Neural progenitor cell (in vitro differentiated cells): ENCODE data around the gene VWA5A. TPM values are rescaled to one million over a fixed set of nuclear protein-coding genes. Genes with fewer than 3 reads are reported as not detected.

Source experiments
- DNase-seq: peaks from one replicate; pipeline ENCODE4 v3.0.0-alpha.2; 2016; ENCODE audit warnings: low spot score
- H2AFZ ChIP-seq: fragments of 200-600 bp; sonication (generic); replicated peaks from 2 replicates; pipeline ENCODE4 v1.6.1; 2016; ENCODE audit warnings: antibody characterized with exemption
- H3F3A ChIP-seq: fragments of 200-600 bp; sonication (generic); 2 replicates; pipeline ENCODE4 v1.6.1; 2016; ENCODE audit warnings: antibody characterized with exemption, low read depth
- H3K27ac ChIP-seq: fragments of 200-600 bp; sonication (generic); 2 replicates; pipeline ENCODE4 v1.5.1; 2016; ENCODE audit warnings: mild to moderate bottlenecking
- H3K27me3 ChIP-seq: fragments of 200-600 bp; sonication (generic); 2 replicates; pipeline ENCODE4 v1.6.1; 2016; ENCODE audit warnings: mild to moderate bottlenecking, moderate library complexity
- H3K36me3 ChIP-seq: fragments of 200-600 bp; sonication (generic); 2 replicates; pipeline ENCODE4 v1.5.1; 2016
- H3K4me1 ChIP-seq: fragments of 200-600 bp; sonication (generic); 2 replicates; pipeline ENCODE4 v1.6.1; 2016; ENCODE audit warnings: mixed run types
- H3K4me2 ChIP-seq: fragments of 200-600 bp; sonication (generic); 2 replicates; pipeline ENCODE4 v1.6.1; 2016
- H3K4me3 ChIP-seq: fragments of 200-600 bp; sonication (generic); 2 replicates; pipeline ENCODE4 v1.5.1; 2016
- H3K79me2 ChIP-seq: fragments of 200-600 bp; sonication (generic); 2 replicates; pipeline ENCODE4 v1.6.1; 2016; ENCODE audit warnings: low read depth
- H3K9ac ChIP-seq: fragments of 200-600 bp; sonication (generic); 2 replicates; pipeline ENCODE4 v1.6.1; 2016
- H3K9me3 ChIP-seq: fragments of 200-600 bp; sonication (generic); 2 replicates; pipeline ENCODE4 v1.5.1; 2016; ENCODE audit warnings: low read depth
- H4K20me1 ChIP-seq: fragments of 200-600 bp; sonication (generic); 2 replicates; pipeline ENCODE4 v1.6.1; 2016; ENCODE audit warnings: low read depth
- H3K27ac Mint-ChIP-seq: 3 replicates; pipeline ENCODE4 v1.8.0; 2021; ENCODE audit warnings: mixed read lengths
- H3K27me3 Mint-ChIP-seq: 2 replicates; pipeline ENCODE4 v1.8.0; 2022; ENCODE audit warnings: low read depth, mild to moderate bottlenecking, inconsistent platforms, moderate library complexity, mixed read lengths; ENCODE audit not compliant: insufficient read depth
- H3K36me3 Mint-ChIP-seq: 3 replicates; pipeline ENCODE4 v1.8.0; 2021; ENCODE audit warnings: mixed read lengths
- H3K4me1 Mint-ChIP-seq: 3 replicates; pipeline ENCODE4 v1.8.0; 2021; ENCODE audit warnings: mixed read lengths
- H3K4me3 Mint-ChIP-seq: 3 replicates; pipeline ENCODE4 v1.8.0; 2021; ENCODE audit warnings: mild to moderate bottlenecking, moderate library complexity, mixed read lengths
- H3K9me3 Mint-ChIP-seq: 3 replicates; pipeline ENCODE4 v1.8.0; 2020; ENCODE audit warnings: mixed read lengths
- CTCF ChIP-seq: fragments of 200-600 bp; sonication (generic); IDR thresholded peaks from 2 replicates; pipeline ENCODE4 v1.5.1; 2017; ENCODE audit warnings: antibody characterized with exemption, mild to moderate bottlenecking
- EZH2 ChIP-seq: fragments of 200-600 bp; sonication (generic); IDR thresholded peaks from 2 replicates; pipeline ENCODE4 v1.6.1; 2017; ENCODE audit warnings: antibody characterized with exemption, mild to moderate bottlenecking, moderate library complexity
- EZH2phosphoT487 ChIP-seq: fragments of 200-600 bp; sonication (generic); IDR thresholded peaks from 2 replicates; pipeline ENCODE4 v1.6.1; 2017; ENCODE audit warnings: antibody characterized with exemption
- total RNA-seq: library from RNA; depleted of rRNA; stranded (reverse); fragments of >200 nt; gene quantifications from 2 replicates; pipeline ENCODE4 v1.2.3, GENCODE V29; 2015; ENCODE audit warnings: low replicate concordance

Gene VWA5A
- total RNA-seq, 1 donor from 2014 or later, result 24.5 TPM

DNA sequence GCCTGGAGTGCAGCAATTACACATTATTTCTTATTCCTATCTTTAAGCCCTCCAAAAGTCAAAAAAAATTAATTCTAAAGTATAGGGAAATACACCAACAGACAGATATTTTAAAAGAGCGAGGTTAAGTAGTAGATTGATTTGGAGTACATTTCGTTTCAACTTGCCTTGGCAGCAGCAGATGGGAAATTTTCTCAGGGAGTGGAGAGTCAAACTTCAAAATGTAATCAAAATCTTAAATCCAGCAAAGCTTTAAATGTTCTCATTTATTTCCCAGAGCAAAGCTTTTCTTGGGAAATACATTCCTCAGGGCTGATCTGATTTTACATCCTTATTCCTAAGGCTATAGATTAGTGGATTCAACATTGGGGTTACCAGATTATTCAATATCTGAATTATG lies 21.9 kb upstream of the VWA5A start:
- TF ChIP-seq EZH2phosphoT487, result no peak
- no peak for TF ChIP-seq CTCF
- TF ChIP-seq EZH2, result no peak
- Histone ChIP-seq H3K4me3 (no peak overlapping the region), H3K36me3 (no peaks in the 10 kb centered on the region), H3K9ac (no peak overlapping the region), H3K27ac (no peak overlapping the region), H3K4me2 (no peak overlapping the region), H3F3A (no peaks in the 10 kb centered on the region), H3K9me3 (no peaks in the 10 kb centered on the region), H3K4me1 (no peaks in the 10 kb centered on the region), H2AFZ (no peak overlapping the region), H3K27me3 (no peaks in the 10 kb centered on the region), H3K79me2 (no peaks in the 10 kb centered on the region), H4K20me1 (no peaks in the 10 kb centered on the region)
- H3K4me3 Mint-ChIP-seq, result no peak overlapping the region
- peaks cover 2% of the 10 kb centered on the region for H3K27me3 Mint-ChIP-seq
- DNase-seq, result no peak
- no peak overlapping the region for H3K27ac Mint-ChIP-seq
- H3K36me3 Mint-ChIP-seq, result no peaks in the 10 kb centered on the region
- no peaks in the 10 kb centered on the region for H3K4me1 Mint-ChIP-seq
- no peaks in the 10 kb centered on the region for H3K9me3 Mint-ChIP-seq

- no peak for TF ChIP-seq EZH2
- no peak for TF ChIP-seq CTCF
- TF ChIP-seq EZH2phosphoT487, result no peak
- H3K27me3 Mint-ChIP-seq, result peaks cover 2% of the 10 kb centered on the region
These were observed 20.5 kb upstream of the VWA5A start for GRCh38 chr11:124094731-124095130.

GRCh38 chr11:124096364-124096763 lies 18.9 kb upstream of the VWA5A start:
- H3K4me1 Mint-ChIP-seq, result no peaks in the 10 kb centered on the region
- peaks cover 2% of the 10 kb centered on the region for H3K27me3 Mint-ChIP-seq
- Histone ChIP-seq H3F3A (no peaks in the 10 kb centered on the region), H2AFZ (peak overlapping the region; percentile 0), H3K79me2 (no peaks in the 10 kb centered on the region), H3K9me3 (no peaks in the 10 kb centered on the region), H3K4me3 (no peak overlapping the region), H3K4me2 (no peak overlapping the region), H3K27me3 (no peaks in the 10 kb centered on the region), H3K27ac (no peak overlapping the region), H4K20me1 (no peaks in the 10 kb centered on the region), H3K36me3 (no peaks in the 10 kb centered on the region), H3K9ac (no peak overlapping the region), H3K4me1 (no peaks in the 10 kb centered on the region)
- no peak for DNase-seq
- no peaks in the 10 kb centered on the region for H3K9me3 Mint-ChIP-seq
- no peak for TF ChIP-seq CTCF
- no peaks in the 10 kb centered on the region for H3K36me3 Mint-ChIP-seq
- no peak overlapping the region for H3K4me3 Mint-ChIP-seq
- no peak overlapping the region for H3K27ac Mint-ChIP-seq

More at GRCh38 chr11:124094731-124095130, 20.5 kb upstream of the VWA5A start:
- Mint-ChIP-seq H3K9me3 (no peaks in the 10 kb centered on the region), H3K4me1 (no peaks in the 10 kb centered on the region), H3K4me3 (no peak overlapping the region), H3K27ac (no peak overlapping the region), H3K36me3 (no peaks in the 10 kb centered on the region)
- no peak overlapping the region for H3K4me3 ChIP-seq
- no peak overlapping the region for H3K9ac ChIP-seq
- H3K36me3 ChIP-seq, result no peaks in the 10 kb centered on the region
- H3K4me1 ChIP-seq, result no peaks in the 10 kb centered on the region
- H3K4me2 ChIP-seq, result no peak overlapping the region
- no peaks in the 10 kb centered on the region for H4K20me1 ChIP-seq
- H2AFZ ChIP-seq, result no peak overlapping the region
- no peak for DNase-seq
- H3K27ac ChIP-seq, result no peak overlapping the region
- H3F3A ChIP-seq, result no peaks in the 10 kb centered on the region
- H3K27me3 ChIP-seq, result no peaks in the 10 kb centered on the region
- no peaks in the 10 kb centered on the region for H3K9me3 ChIP-seq
- no peaks in the 10 kb centered on the region for H3K79me2 ChIP-seq

- H3K27ac ChIP-seq, result no peak overlapping the region
- H3K79me2 ChIP-seq, result no peaks in the 10 kb centered on the region
- H3K4me3 ChIP-seq, result no peak overlapping the region
- Mint-ChIP-seq H3K9me3 (no peaks in the 10 kb centered on the region), H3K4me1 (no peaks in the 10 kb centered on the region), H3K4me3 (no peak overlapping the region), H3K27me3 (peaks cover 2% of the 10 kb centered on the region), H3K36me3 (no peaks in the 10 kb centered on the region), H3K27ac (no peak overlapping the region)
- no peak overlapping the region for H3K9ac ChIP-seq
- H3K4me1 ChIP-seq, result no peaks in the 10 kb centered on the region
- H3K36me3 ChIP-seq, result no peaks in the 10 kb centered on the region
- no peaks in the 10 kb centered on the region for H4K20me1 ChIP-seq
- no peaks in the 10 kb centered on the region for H3F3A ChIP-seq
- DNase-seq, result no peak
- no peaks in the 10 kb centered on the region for H3K27me3 ChIP-seq
- no peaks in the 10 kb centered on the region for H3K9me3 ChIP-seq
- no peak overlapping the region for H2AFZ ChIP-seq
- H3K4me2 ChIP-seq, result no peak overlapping the region
- TF ChIP-seq EZH2phosphoT487, result no peak
These were observed 17.1 kb upstream of the VWA5A start for GRCh38 chr11:124098141-124098540.
